DOHH2 (cell line): ENCODE results near the gene COL5A1.

ENCODE experiments used
- H3F3A ChIP-seq: fragments of 200-600 bp; sonication (generic), shearing (Covaris generic); 2 replicates; pipeline ENCODE4 v1.6.0; 2016; ENCODE audit warnings: antibody characterized with exemption, mild to moderate bottlenecking; ENCODE audit not compliant: control insufficient read depth, insufficient read depth
- H3K27ac ChIP-seq: fragments of 200-600 bp; sonication (generic); 2 replicates; pipeline ENCODE4 v1.5.1; 2014; ENCODE audit warnings: low read depth, mild to moderate bottlenecking, low read length, moderate library complexity
- H3K27me3 ChIP-seq: fragments of 200-600 bp; sonication (generic); 2 replicates; pipeline ENCODE4 v1.6.1; 2014; ENCODE audit warnings: mild to moderate bottlenecking, low read length, mixed read lengths; ENCODE audit not compliant: control insufficient read depth
- H3K36me3 ChIP-seq: fragments of 200-600 bp; sonication (generic); 2 replicates; pipeline ENCODE4 v1.6.1; 2014; ENCODE audit warnings: mild to moderate bottlenecking, low read length, moderate library complexity, mixed read lengths; ENCODE audit not compliant: control insufficient read depth
- H3K4me1 ChIP-seq: fragments of 200-600 bp; sonication (generic); 2 replicates; pipeline ENCODE4 v1.6.1; 2014; ENCODE audit warnings: mild to moderate bottlenecking, low read length, mixed read lengths; ENCODE audit not compliant: control insufficient read depth
- H3K4me2 ChIP-seq: fragments of 200-600 bp; sonication (generic); 2 replicates; pipeline ENCODE4 v1.6.0; 2014; ENCODE audit warnings: mild to moderate bottlenecking, low read length, moderate library complexity
- H3K4me3 ChIP-seq: fragments of 200-600 bp; sonication (generic); 2 replicates; pipeline ENCODE4 v1.5.1; 2014; ENCODE audit warnings: mild to moderate bottlenecking, low read length, mixed read lengths
- H3K79me2 ChIP-seq: fragments of 200-600 bp; sonication (generic); 2 replicates; pipeline ENCODE4 v1.6.1; 2014; ENCODE audit warnings: mild to moderate bottlenecking, low read length, mixed read lengths; ENCODE audit not compliant: control insufficient read depth
- H3K9me2 ChIP-seq: fragments of 200-600 bp; sonication (generic); replicated peaks from 2 replicates; pipeline ENCODE4 v1.6.1; 2014; ENCODE audit warnings: mild to moderate bottlenecking, low read length, mixed read lengths; ENCODE audit not compliant: control insufficient read depth
- H3K9me3 ChIP-seq: fragments of 200-600 bp; sonication (generic); 2 replicates; pipeline ENCODE4 v1.6.1; 2014; ENCODE audit warnings: antibody characterized with exemption, low read length, mixed read lengths; ENCODE audit not compliant: control insufficient read depth, insufficient read depth
- H4K20me1 ChIP-seq: fragments of 200-600 bp; sonication (generic); 2 replicates; pipeline ENCODE4 v1.6.0; 2014; ENCODE audit warnings: low read depth, mild to moderate bottlenecking, antibody characterized with exemption, low read length, moderate library complexity; ENCODE audit not compliant: control insufficient read depth, insufficient read depth
- EZH2phosphoT487 ChIP-seq: fragments of 200-600 bp; sonication (generic); IDR thresholded peaks from 2 replicates; pipeline ENCODE4 v1.6.1; 2017; ENCODE audit warnings: borderline replicate concordance, mild to moderate bottlenecking, antibody characterized with exemption, low read length, moderate library complexity, mixed read lengths
- TF ChIP-seq, protein P1 (sequence below): fragments of 200-600 bp; sonication (generic); IDR thresholded peaks from one replicate; pipeline ENCODE4 v1.5.1; 2014; ENCODE audit warnings: antibody characterized with exemption, mild to moderate bottlenecking, low read depth, low read length; ENCODE audit not compliant: poor library complexity, severe bottlenecking

The COL5A1 gene

DNA sequence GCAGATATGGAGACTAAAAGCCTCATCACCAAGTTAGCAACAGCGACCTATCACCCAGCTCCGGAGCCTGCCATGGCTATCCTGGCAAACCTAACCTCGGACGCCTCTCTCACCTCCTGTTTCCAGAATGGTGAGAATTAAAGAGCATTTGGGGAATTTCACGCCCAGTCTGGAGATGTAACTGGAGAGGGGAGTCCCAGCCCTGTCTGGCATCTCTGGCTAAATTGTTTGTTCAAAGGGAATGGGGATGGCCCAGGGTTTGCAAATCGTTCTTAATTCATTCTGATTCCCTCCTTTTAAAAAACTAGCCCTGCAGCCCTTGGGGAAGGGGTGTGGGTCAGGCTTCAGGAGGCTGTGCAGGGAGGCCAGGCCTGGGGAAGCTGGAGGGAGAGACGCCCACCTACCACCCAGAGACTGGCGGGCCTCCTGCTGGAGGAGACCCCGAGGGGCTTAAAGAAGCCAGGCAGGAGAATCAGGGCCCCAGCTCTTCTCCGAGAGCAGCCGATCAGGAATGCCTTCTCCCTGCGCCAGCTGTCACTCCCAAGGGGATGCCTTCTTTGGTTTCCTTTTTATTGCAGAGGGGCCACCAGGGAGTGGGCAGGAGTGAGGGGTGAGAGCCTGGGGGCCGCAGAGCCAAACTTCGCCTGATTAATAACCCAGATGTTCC lies 964 bp upstream of the COL5A1 start:
- Histone ChIP-seq H3K4me2 (no peak overlapping the region), H3K27me3 (no peaks in the 10 kb centered on the region), H3K4me1 (no peaks in the 10 kb centered on the region), H3K4me3 (no peak overlapping the region), H4K20me1 (no peaks in the 10 kb centered on the region), H3K9me3 (no peaks in the 10 kb centered on the region), H3K27ac (no peak overlapping the region), H3K9me2 (no peaks in the 10 kb centered on the region), H3K79me2 (no peaks in the 10 kb centered on the region), H3F3A (no peaks in the 10 kb centered on the region), H3K36me3 (no peaks in the 10 kb centered on the region)
- TF ChIP-seq, protein P1, sequence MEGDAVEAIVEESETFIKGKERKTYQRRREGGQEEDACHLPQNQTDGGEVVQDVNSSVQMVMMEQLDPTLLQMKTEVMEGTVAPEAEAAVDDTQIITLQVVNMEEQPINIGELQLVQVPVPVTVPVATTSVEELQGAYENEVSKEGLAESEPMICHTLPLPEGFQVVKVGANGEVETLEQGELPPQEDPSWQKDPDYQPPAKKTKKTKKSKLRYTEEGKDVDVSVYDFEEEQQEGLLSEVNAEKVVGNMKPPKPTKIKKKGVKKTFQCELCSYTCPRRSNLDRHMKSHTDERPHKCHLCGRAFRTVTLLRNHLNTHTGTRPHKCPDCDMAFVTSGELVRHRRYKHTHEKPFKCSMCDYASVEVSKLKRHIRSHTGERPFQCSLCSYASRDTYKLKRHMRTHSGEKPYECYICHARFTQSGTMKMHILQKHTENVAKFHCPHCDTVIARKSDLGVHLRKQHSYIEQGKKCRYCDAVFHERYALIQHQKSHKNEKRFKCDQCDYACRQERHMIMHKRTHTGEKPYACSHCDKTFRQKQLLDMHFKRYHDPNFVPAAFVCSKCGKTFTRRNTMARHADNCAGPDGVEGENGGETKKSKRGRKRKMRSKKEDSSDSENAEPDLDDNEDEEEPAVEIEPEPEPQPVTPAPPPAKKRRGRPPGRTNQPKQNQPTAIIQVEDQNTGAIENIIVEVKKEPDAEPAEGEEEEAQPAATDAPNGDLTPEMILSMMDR: no peak
- no peak for TF ChIP-seq EZH2phosphoT487

DNA sequence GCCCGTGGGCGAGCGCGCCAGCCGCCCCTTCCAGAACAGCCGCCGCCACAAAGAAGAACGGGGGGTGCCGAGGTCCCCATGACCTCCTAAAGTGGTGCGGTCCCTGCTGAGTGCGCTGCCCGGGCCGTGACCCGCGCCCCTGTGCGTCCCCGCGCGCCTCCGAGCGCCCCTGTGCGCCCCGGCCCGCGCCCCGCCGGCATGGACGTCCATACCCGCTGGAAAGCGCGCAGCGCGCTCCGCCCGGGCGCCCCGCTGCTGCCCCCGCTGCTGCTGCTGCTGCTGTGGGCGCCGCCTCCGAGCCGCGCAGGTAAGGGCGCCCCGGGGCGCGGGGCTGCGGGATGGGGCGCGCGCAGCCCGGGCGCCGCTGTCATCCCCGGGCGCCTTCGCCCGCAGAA lies 384 bp downstream of the COL5A1 start:
- H3K36me3 ChIP-seq: no peaks in the 10 kb centered on the region
- no peaks in the 10 kb centered on the region for H3K9me3 ChIP-seq
- no peaks in the 10 kb centered on the region for H4K20me1 ChIP-seq
- H3K4me2 ChIP-seq: no peak overlapping the region
- H3K79me2 ChIP-seq: no peaks in the 10 kb centered on the region
- no peaks in the 10 kb centered on the region for H3K9me2 ChIP-seq
- no peaks in the 10 kb centered on the region for H3F3A ChIP-seq
- H3K27ac ChIP-seq: no peak overlapping the region
- no peak for TF ChIP-seq EZH2phosphoT487
- TF ChIP-seq, protein P1: no peak
- H3K4me3 ChIP-seq: no peak overlapping the region
- H3K4me1 ChIP-seq: no peaks in the 10 kb centered on the region
- H3K27me3 ChIP-seq: no peaks in the 10 kb centered on the region

DNA sequence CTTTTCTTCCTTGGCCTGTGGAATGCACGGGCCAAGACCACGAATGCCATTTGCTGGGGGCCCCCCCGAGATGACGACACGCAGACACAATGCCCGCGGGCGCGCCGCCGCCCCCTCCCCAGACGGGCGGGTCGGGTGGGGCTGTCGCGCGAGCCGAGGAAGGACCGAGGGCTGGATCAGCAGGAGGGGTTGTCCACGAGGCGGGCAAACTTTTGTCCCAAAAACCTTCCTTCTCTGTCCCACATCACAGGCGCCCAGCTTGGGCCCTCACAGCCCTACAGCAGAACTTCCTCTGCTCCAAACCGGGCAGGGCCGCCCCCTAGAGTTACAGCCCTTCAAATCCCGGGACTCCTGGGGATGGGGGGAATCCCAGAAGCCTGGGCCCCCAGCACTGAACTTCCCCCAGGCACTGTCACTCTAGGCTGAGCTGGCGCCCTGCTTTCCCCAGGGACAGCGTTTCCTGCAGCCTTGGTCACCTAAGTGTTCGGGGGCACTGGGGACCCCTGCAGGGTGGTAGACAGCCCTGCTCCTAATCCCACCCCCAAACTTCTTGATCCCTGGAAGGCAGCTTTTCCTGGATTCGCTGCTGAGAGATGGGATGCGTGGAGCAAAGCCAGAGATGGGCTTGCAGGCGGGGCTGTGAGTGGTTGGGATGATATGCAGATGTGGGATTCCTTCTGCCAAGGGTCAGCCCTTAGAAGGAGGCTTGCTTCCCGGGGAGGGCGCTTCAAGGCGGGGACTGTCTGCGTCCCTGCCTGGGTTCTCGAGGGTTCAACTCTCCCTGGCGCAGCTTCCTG lies 980 bp downstream of the COL5A1 start:
- Histone ChIP-seq H3K4me1 (no peaks in the 10 kb centered on the region), H4K20me1 (no peaks in the 10 kb centered on the region), H3K27ac (no peak overlapping the region), H3K4me3 (no peak overlapping the region), H3K36me3 (no peaks in the 10 kb centered on the region), H3K27me3 (no peaks in the 10 kb centered on the region), H3K9me3 (no peaks in the 10 kb centered on the region), H3K9me2 (no peaks in the 10 kb centered on the region), H3K79me2 (no peaks in the 10 kb centered on the region), H3K4me2 (no peak overlapping the region), H3F3A (no peaks in the 10 kb centered on the region)
- TF ChIP-seq, protein P1: no peak
- TF ChIP-seq EZH2phosphoT487: no peak
